ENCODE measurements around the gene STEAP1B.

STEAP1B gene

GRCh38 chr7:22486597-22486996 lies 13.4 kb downstream of the STEAP1B start:
- TF ChIP-seq CTCF (IDR thresholded peaks at IDR 0.05): no peak
- Histone ChIP-seq H3K27me3 (no peaks in the 10 kb centered on the region), H3K9me3 (no peaks in the 10 kb centered on the region), H3K4me3 (no peak overlapping the region), H3K27ac (no peak overlapping the region), H3K4me1 (no peaks in the 10 kb centered on the region), H3K36me3 (no peaks in the 10 kb centered on the region)
- no peak for DNase-seq
- intact Hi-C loops (cut with DNase I; ENCODE audit: low total_unique reads): loop anchor here (5.0 kb wide), 1 partner anchor 229 kb away; no protein-coding TSS in a partner anchor

GRCh38 chr7:22485189-22485588 lies 14.8 kb downstream of the STEAP1B start:
- Histone ChIP-seq H3K36me3 (no peaks in the 10 kb centered on the region), H3K27me3 (no peaks in the 10 kb centered on the region), H3K4me1 (no peaks in the 10 kb centered on the region), H3K27ac (no peak overlapping the region), H3K9me3 (no peaks in the 10 kb centered on the region), H3K4me3 (no peak overlapping the region)
- intact Hi-C loops (cut with DNase I; ENCODE audit: low total_unique reads): loop anchor here (5.0 kb wide), 1 partner anchor 228 kb away; no protein-coding TSS in a partner anchor
- TF ChIP-seq CTCF (IDR thresholded peaks at IDR 0.05): no peak
- DNase-seq: no peak

- H3K27ac ChIP-seq: no peak overlapping the region
- H3K4me3 ChIP-seq: no peak overlapping the region
- H3K36me3 ChIP-seq: no peaks in the 10 kb centered on the region
- H3K4me1 ChIP-seq: no peaks in the 10 kb centered on the region
- no peak for TF ChIP-seq CTCF (IDR thresholded peaks at IDR 0.05)
- H3K9me3 ChIP-seq: no peaks in the 10 kb centered on the region
- no peak for DNase-seq
- intact Hi-C loops (cut with DNase I; ENCODE audit: low total_unique reads): no loop called here
- no peaks in the 10 kb centered on the region for H3K27me3 ChIP-seq
These were observed 17.5 kb downstream of the STEAP1B start for GRCh38 chr7:22482503-22482902.

GRCh38 chr7:22481726-22482125 lies 18.3 kb downstream of the STEAP1B start:
- no peaks in the 10 kb centered on the region for H3K9me3 ChIP-seq

GRCh38 chr7:22480523-22481075 lies 19.4 kb downstream of the STEAP1B start:
- H3K4me3 ChIP-seq: no peak overlapping the region
- no peaks in the 10 kb centered on the region for H3K9me3 ChIP-seq
- no peaks in the 10 kb centered on the region for H3K4me1 ChIP-seq
- no peaks in the 10 kb centered on the region for H3K27me3 ChIP-seq
- H3K27ac ChIP-seq: no peak overlapping the region
- intact Hi-C loops (cut with DNase I; ENCODE audit: low total_unique reads): no loop called here
- no peaks in the 10 kb centered on the region for H3K36me3 ChIP-seq
- DNase-seq: no peak
- TF ChIP-seq CTCF (IDR thresholded peaks at IDR 0.05): no peak

More at GRCh38 chr7:22481726-22482125, 18.3 kb downstream of the STEAP1B start:
- Histone ChIP-seq H3K4me3 (no peak overlapping the region), H3K4me1 (no peaks in the 10 kb centered on the region), H3K36me3 (no peaks in the 10 kb centered on the region), H3K27me3 (no peaks in the 10 kb centered on the region), H3K27ac (no peak overlapping the region)
- intact Hi-C loops (cut with DNase I; ENCODE audit: low total_unique reads): no loop called here
- TF ChIP-seq CTCF (IDR thresholded peaks at IDR 0.05): no peak
- no peak for DNase-seq
